Suppressor macrophage (primary cell): Measurements from ENCODE around the gene IGSF9B.
A peak's percentile ranks its signal among the peaks of the same experiment; 100 is the strongest.

ENCODE experiments used
- DNase-seq, 4 experiments: peaks; one replicate each; pipeline ENCODE4 v3.0.0-alpha.2; 2020 to 2022

The IGSF9B gene

GRCh38 chr11:133937468-133937867 is 19.3 kb downstream of the IGSF9B start:
- DNase-seq = no peak

- no peak for DNase-seq
Measured at GRCh38 chr11:133937015-133937414, 19.8 kb downstream of the IGSF9B start.

GRCh38 chr11:133936592-133936991 is 20.2 kb downstream of the IGSF9B start:
- DNase-seq = no peak

- no peak for DNase-seq
Measured at GRCh38 chr11:133936136-133936535, 20.6 kb downstream of the IGSF9B start.

- no peak for DNase-seq
Measured at GRCh38 chr11:133935551-133935910, 21.2 kb downstream of the IGSF9B start.

- DNase-seq = no peak
Measured at GRCh38 chr11:133934599-133935550, 21.9 kb downstream of the IGSF9B start.

- DNase-seq = no peak
Measured at GRCh38 chr11:133934096-133934495, 22.7 kb downstream of the IGSF9B start.

- no peak for DNase-seq
Measured at GRCh38 chr11:133931449-133932060, 25.2 kb downstream of the IGSF9B start.

GRCh38 chr11:133930767-133931448 is 25.9 kb downstream of the IGSF9B start:
- no peak for DNase-seq

GRCh38 chr11:133930053-133930766 is 26.6 kb downstream of the IGSF9B start:
- no peak for DNase-seq

- DNase-seq = no peak
Measured at GRCh38 chr11:133929401-133930052, 27.2 kb downstream of the IGSF9B start.

- no peak for DNase-seq
Measured at GRCh38 chr11:133928628-133929059, 28.1 kb downstream of the IGSF9B start.

- DNase-seq = peak; percentile 37 to 61 (median 47)
Measured at GRCh38 chr11:133927690-133928627, 28.8 kb downstream of the IGSF9B start.

- no peak for DNase-seq
Measured at GRCh38 chr11:133926466-133927246, 30.1 kb downstream of the IGSF9B start.

- DNase-seq = no peak
Measured at GRCh38 chr11:133925756-133926155, 31.0 kb downstream of the IGSF9B start.

- no peak for DNase-seq
Measured at GRCh38 chr11:133924661-133925060, 32.1 kb downstream of the IGSF9B start.

- DNase-seq = no peak
Measured at GRCh38 chr11:133922078-133922870, 34.5 kb downstream of the IGSF9B start.

GRCh38 chr11:133921513-133921912 is 35.3 kb downstream of the IGSF9B start:
- DNase-seq = no peak

GRCh38 chr11:133921026-133921425 is 35.7 kb downstream of the IGSF9B start:
- no peak for DNase-seq
